ENCODE results near the gene FGFBP2.
A peak's percentile ranks its signal among the peaks of the same experiment; 100 is the strongest.

Gene FGFBP2

GRCh38 chr4:15963001-15963451, at the start of gene FGFBP2:
TSS of gene FGFBP2 (minus strand) at chr4:15963175. CDS start at chr4:15963129, 46 bp downstream.
- DNase-seq = peak in 1 of 2 experiments; percentile 39

GRCh38 chr4:16011173-16011572, 48.2 kb upstream of the FGFBP2 start:
- DNase-seq = no peak

- DNase-seq = no peak
Measured at GRCh38 chr4:16009153-16009552, 46.2 kb upstream of the FGFBP2 start.

GRCh38 chr4:16007471-16008095, 44.6 kb upstream of the FGFBP2 start:
- peak in 1 of 2 experiments; percentile 68 for DNase-seq

- DNase-seq = no peak
Measured at GRCh38 chr4:16006771-16007446, 43.9 kb upstream of the FGFBP2 start.

- DNase-seq = no peak
Measured at GRCh38 chr4:16005676-16006075, 42.7 kb upstream of the FGFBP2 start.

- DNase-seq = peak; percentile 10 to 66
Measured at GRCh38 chr4:16001484-16001858, 38.5 kb upstream of the FGFBP2 start.

- no peak for DNase-seq
Measured at GRCh38 chr4:16000708-16001483, 37.9 kb upstream of the FGFBP2 start.

- DNase-seq = no peak
Measured at GRCh38 chr4:15996773-15997172, 33.8 kb upstream of the FGFBP2 start.

- DNase-seq = no peak
Measured at GRCh38 chr4:15995826-15996225, 32.9 kb upstream of the FGFBP2 start.

- DNase-seq = no peak
Measured at GRCh38 chr4:15992167-15992485, 29.2 kb upstream of the FGFBP2 start.

- peak in 1 of 2 experiments; percentile 16 for DNase-seq
Measured at GRCh38 chr4:15990570-15991285, 27.8 kb upstream of the FGFBP2 start.

GRCh38 chr4:15989424-15989823, 26.4 kb upstream of the FGFBP2 start:
- peak in 1 of 2 experiments; percentile 7 for DNase-seq

- no peak for DNase-seq
Measured at GRCh38 chr4:15988222-15988621, 25.2 kb upstream of the FGFBP2 start.

- no peak for DNase-seq
Measured at GRCh38 chr4:15986907-15987306, 23.9 kb upstream of the FGFBP2 start.

GRCh38 chr4:15983610-15984009, 20.6 kb upstream of the FGFBP2 start:
- DNase-seq = peak in 1 of 2 experiments; percentile 39

- DNase-seq = no peak
Measured at GRCh38 chr4:15982842-15983524, 20.0 kb upstream of the FGFBP2 start.

GRCh38 chr4:15976456-15977447, 13.8 kb upstream of the FGFBP2 start:
- peak in 1 of 2 experiments; percentile 16 for DNase-seq

GRCh38 chr4:15971068-15971801, 8.3 kb upstream of the FGFBP2 start:
- no peak for DNase-seq

- peak in 1 of 2 experiments; percentile 29 for DNase-seq
Measured at GRCh38 chr4:15968551-15969300, 5.8 kb upstream of the FGFBP2 start.
